AG04449 (cell line): ENCODE data around the gene ARHGAP15.

ENCODE experiments used
- CTCF ChIA-PET: fragments of 350-600 bp; formaldehyde crosslinking; extraction: SDS; loops from one replicate; lab custom pipeline; 2021; ENCODE audit warnings: antibody characterized with exemption; lab: Yijun Ruan, JAX
- POLR2A ChIA-PET: fragments of 400-600, 350-600 bp; formaldehyde crosslinking; extraction: SDS; loops from one replicate; lab custom pipeline; 2020; ENCODE audit warnings: antibody characterized with exemption, inconsistent platforms; lab: Yijun Ruan, JAX
- DNase-seq: peaks from one replicate; pipeline ENCODE4 v3.0.0-alpha.2; 2010; ENCODE audit warnings: low read depth, low spot score
- H3K4me3 ChIP-seq: 2 replicates; pipeline ENCODE4 v1.5.1; 2011; ENCODE audit warnings: low read depth, mild to moderate bottlenecking, control low read depth, low read length
- CTCF ChIP-seq: IDR thresholded peaks from one replicate; pipeline ENCODE4 v1.5.1; 2011; ENCODE audit warnings: mild to moderate bottlenecking, moderate library complexity, low read length, control low read depth, inconsistent platforms; ENCODE audit not compliant: insufficient read depth; ENCODE audit errors: missing control alignments

Gene ARHGAP15

GRCh38 chr2:143742581-143742980, 613.4 kb downstream of the ARHGAP15 start:
- CTCF ChIA-PET, result no interaction called here
- POLR2A ChIA-PET, result no interaction called here
- H3K4me3 ChIP-seq, result no peak overlapping the region
- TF ChIP-seq CTCF, result no peak
- DNase-seq, result no peak

GRCh38 chr2:143744114-143744513, 614.9 kb downstream of the ARHGAP15 start:
- ChIA-PET CTCF (no interaction called here), POLR2A (no interaction called here)
- DNase-seq, result no peak
- no peak overlapping the region for H3K4me3 ChIP-seq
- no peak for TF ChIP-seq CTCF

GRCh38 chr2:143745060-143745459, 615.8 kb downstream of the ARHGAP15 start:
- CTCF ChIA-PET, result no interaction called here
- POLR2A ChIA-PET, result no interaction called here
- no peak for TF ChIP-seq CTCF
- DNase-seq, result no peak
- H3K4me3 ChIP-seq, result no peak overlapping the region

GRCh38 chr2:143754742-143755141, 625.5 kb downstream of the ARHGAP15 start:
- TF ChIP-seq CTCF, result no peak
- ChIA-PET POLR2A (no interaction called here), CTCF (no interaction called here)
- H3K4me3 ChIP-seq, result no peak overlapping the region
- no peak for DNase-seq

GRCh38 chr2:143758629-143759330, 629.6 kb downstream of the ARHGAP15 start:
- POLR2A ChIA-PET, result no interaction called here
- no peak for DNase-seq
- H3K4me3 ChIP-seq, result no peak overlapping the region
- CTCF ChIA-PET, result no interaction called here
- TF ChIP-seq CTCF, result no peak

- no peak for DNase-seq
- ChIA-PET CTCF (interaction anchor here (0.8 to 1.6 kb wide), 2 partner anchors 11 to 18 kb away, joined by 4 to 6 read pairs; no protein-coding TSS in a partner anchor), POLR2A (no interaction called here)
- no peak overlapping the region for H3K4me3 ChIP-seq
- TF ChIP-seq CTCF, result no peak
Measured at GRCh38 chr2:143759455-143759854, 630.2 kb downstream of the ARHGAP15 start.
